Measurements from ENCODE around the gene MICOS13.

DNA sequence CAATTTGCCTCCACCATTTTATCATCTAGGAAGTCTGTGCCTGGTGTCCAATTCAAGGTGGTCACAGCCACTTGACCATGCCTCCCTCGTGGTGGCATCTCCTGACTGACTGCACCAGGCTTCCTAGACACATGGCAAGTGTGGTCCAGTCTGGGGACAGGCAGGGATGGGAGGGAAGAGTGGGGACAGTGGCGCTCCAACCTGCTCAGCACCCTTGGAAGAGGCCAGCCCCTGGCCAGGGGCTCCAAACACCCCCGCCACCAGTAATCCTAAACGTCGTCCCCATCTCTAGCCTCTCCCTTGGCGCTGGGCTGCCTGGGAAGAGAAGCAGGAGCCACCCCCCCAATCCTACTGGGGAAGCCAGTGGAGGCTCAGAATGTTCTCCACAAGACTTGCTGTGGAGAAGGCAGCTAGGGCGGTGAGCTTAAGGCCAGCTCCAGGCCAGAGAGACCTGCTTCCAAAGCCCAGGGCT is 12.4 kb upstream of the MICOS13 start:
- TF ChIP-seq CTCF (conservative IDR thresholded peaks at IDR 0.05 in 1 of 2, IDR thresholded peaks at IDR 0.05 in 1 of 2; ENCODE audit: extremely low read depth in 1 of 2, insufficient read depth in 1 of 2, low read depth in 1 of 2, low read length in 2 of 2) (no peak), EZH2 (IDR thresholded peaks at IDR 0.05; ENCODE audit: borderline replicate concordance, low read length) (no peak)
